ENCODE data around the gene ABCC8. TPM values are rescaled to one million over a fixed set of nuclear protein-coding genes. Genes with fewer than 3 reads are reported as not detected.

ABCC8 gene
- total and polyA plus RNA-seq, 9 donors: 0.38 to 1.8 (median 0.71) TPM; not detected in 2

DNA sequence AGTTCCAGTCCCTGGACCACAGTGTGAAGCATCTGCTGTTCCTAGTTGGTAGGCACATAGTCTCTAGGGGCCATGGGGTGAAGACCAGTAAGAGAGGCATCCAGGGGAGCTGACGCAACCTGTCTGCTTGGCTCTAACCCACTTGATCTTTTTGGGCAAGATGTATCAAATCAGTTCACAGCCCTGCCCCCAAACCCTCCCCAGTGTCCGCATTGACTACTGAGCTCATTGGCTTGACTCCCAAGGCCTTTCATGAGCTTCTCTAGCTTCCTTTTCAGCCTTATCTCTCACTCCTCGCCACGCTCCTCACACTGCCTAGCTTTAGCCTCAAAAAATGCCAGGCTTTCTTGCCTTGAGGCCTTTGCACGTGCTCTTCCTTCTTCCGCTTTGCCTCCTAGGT lies 29.7 kb upstream of the ABCC8 start:
- peaks cover 4% of the 10 kb centered on the region for H3K4me1 ChIP-seq (ENCODE audit: insufficient read depth)
- no peaks in the 10 kb centered on the region for H3K27me3 ChIP-seq
- no peak for DNase-seq
- TF ChIP-seq, protein P1, sequence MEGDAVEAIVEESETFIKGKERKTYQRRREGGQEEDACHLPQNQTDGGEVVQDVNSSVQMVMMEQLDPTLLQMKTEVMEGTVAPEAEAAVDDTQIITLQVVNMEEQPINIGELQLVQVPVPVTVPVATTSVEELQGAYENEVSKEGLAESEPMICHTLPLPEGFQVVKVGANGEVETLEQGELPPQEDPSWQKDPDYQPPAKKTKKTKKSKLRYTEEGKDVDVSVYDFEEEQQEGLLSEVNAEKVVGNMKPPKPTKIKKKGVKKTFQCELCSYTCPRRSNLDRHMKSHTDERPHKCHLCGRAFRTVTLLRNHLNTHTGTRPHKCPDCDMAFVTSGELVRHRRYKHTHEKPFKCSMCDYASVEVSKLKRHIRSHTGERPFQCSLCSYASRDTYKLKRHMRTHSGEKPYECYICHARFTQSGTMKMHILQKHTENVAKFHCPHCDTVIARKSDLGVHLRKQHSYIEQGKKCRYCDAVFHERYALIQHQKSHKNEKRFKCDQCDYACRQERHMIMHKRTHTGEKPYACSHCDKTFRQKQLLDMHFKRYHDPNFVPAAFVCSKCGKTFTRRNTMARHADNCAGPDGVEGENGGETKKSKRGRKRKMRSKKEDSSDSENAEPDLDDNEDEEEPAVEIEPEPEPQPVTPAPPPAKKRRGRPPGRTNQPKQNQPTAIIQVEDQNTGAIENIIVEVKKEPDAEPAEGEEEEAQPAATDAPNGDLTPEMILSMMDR (IDR thresholded peaks at IDR 0.05): no peak
- no peak for TF ChIP-seq POLR2A (IDR thresholded peaks at IDR 0.05)
- no peak for TF ChIP-seq EP300 (IDR thresholded peaks at IDR 0.05)
- H3K4me3 ChIP-seq: no peak overlapping the region
- no peaks in the 10 kb centered on the region for H3K36me3 ChIP-seq
- WGBS, 3 donors: 42 to 68% (median 60%) methylated on average over 6 of the region's 6 CpGs
- H3K9me3 ChIP-seq: no peaks in the 10 kb centered on the region
- intact Hi-C loops (cut with DNase I): loop anchor here in 1 of 4 donors (10.0 kb wide), 1 partner anchor 122 kb away; the partner anchor contains the start of gene KCNJ11
- no peak overlapping the region for H3K27ac ChIP-seq

DNA sequence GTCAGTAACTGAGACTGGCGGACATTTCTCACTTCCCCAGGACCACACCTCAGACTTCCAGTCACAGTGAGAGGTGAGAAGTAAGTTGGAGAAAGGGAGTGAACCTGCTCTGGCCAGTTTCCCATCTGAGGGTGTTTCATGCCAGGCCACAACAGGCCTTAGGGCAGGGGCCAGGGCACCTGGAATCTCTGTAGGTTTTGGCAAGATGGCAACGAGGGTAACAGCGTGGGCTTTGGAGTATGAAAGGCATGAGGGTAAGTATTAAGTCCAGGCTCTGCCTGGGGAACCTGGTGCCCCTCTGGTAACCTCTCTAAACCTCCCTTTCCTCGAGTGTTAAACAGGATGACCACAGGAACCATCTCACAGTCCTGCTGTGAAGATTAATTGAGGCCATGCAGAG lies 28.5 kb upstream of the ABCC8 start:
- Histone ChIP-seq H3K9me3 (no peaks in the 10 kb centered on the region), H3K4me3 (no peak overlapping the region), H3K27ac (no peak overlapping the region), H3K27me3 (no peaks in the 10 kb centered on the region), H3K36me3 (no peaks in the 10 kb centered on the region), H3K4me1 (ENCODE audit: insufficient read depth) (peaks cover 4% of the 10 kb centered on the region)
- no peak for DNase-seq
- intact Hi-C loops (cut with DNase I): loop anchor here in 1 of 4 donors (10.0 kb wide), 1 partner anchor 120 kb away; the partner anchor contains the start of gene KCNJ11
- 76 to 81% (median 80%) methylated on average over 4 of the region's 4 CpGs for WGBS, 3 donors
- TF ChIP-seq, protein P1 (IDR thresholded peaks at IDR 0.05): no peak
- TF ChIP-seq EP300 (IDR thresholded peaks at IDR 0.05) (no peak), POLR2A (IDR thresholded peaks at IDR 0.05) (no peak)

DNA sequence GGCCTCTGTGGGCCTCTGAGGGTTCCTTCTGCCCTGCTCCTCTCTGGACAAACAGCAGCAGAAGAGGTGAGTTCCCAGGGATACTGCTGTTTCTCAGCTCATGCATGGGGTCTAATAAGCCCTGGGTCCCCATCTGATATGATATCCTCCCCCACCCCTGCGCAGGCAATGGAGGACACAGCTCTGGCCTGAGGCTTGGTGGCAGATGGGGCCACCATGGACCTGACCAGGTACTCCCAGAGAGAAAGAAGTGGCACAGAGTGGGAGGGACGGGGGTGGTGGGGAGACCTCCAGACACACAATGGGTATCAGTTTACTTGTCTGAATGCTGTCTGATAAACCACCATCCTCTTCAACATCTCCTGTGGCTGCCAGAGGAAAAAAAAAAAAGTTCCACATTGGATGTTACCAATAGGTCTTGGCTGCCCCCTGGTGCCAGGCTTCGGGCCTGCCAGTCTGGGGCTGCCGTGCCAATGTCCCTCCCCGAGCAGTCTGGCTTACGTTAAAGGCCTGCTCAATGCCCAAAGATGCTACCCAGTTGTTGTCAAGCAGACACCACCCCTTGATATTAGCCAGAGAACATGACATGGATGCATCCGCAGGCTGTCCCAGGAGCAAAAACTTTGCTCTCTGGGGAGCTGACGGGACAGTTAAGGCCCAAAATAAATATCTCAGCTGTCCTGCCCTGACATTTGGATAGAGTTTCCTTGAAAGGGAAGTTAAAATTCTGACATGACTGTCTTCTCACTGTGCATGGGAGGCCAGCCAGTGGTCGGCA lies 27.9 kb upstream of the ABCC8 start:
- Histone ChIP-seq H3K4me1 (ENCODE audit: insufficient read depth) (peaks cover 4% of the 10 kb centered on the region), H3K9me3 (no peaks in the 10 kb centered on the region), H3K4me3 (no peak overlapping the region), H3K36me3 (no peaks in the 10 kb centered on the region), H3K27ac (no peak overlapping the region), H3K27me3 (no peaks in the 10 kb centered on the region)
- TF ChIP-seq, protein P1 (IDR thresholded peaks at IDR 0.05): peak in 2 of 3 donors; percentile 17 to 25
- no peak for TF ChIP-seq EP300 (IDR thresholded peaks at IDR 0.05)
- intact Hi-C loops (cut with DNase I): loop anchor here in 3 of 4 donors (5.0 to 10.0 kb wide), 3 partner anchors 112 to 122 kb away; partner anchors contain the start of gene KCNJ11 (in 1 of the 3)
- WGBS, 3 donors: 55 to 57% (median 55%) methylated on average over 9 of the region's 9 CpGs
- DNase-seq: peak; percentile 36 to 72 (median 48)

DNA sequence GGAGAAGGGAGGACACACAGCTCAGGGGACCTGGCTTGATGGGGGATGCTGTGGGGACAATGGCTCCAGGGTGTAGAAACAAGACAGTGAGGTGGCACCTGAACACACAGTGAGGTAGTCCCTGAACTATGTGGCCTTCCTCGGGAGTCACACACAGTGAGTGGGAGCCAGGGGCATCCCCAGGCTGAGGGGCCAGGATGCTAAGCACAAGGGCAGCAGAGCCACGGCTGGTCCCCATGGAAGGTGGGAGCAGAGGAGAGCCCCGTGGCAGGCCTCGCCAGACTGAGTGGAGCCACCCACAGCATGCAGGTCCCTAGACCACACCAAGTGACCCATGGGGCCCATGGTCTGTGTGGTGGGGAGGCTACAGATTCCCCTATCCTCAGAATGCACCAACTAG lies 26.0 kb upstream of the ABCC8 start:
- Histone ChIP-seq H3K9me3 (no peaks in the 10 kb centered on the region), H3K4me3 (no peak overlapping the region), H3K27me3 (no peaks in the 10 kb centered on the region), H3K36me3 (no peaks in the 10 kb centered on the region), H3K27ac (no peak overlapping the region), H3K4me1 (ENCODE audit: insufficient read depth) (no peaks in the 10 kb centered on the region)
- DNase-seq: no peak
- intact Hi-C loops (cut with DNase I): loop anchor here in 3 of 4 donors (5.0 to 10.0 kb wide), 3 partner anchors 110 to 120 kb away; partner anchors contain the start of gene KCNJ11 (in 1 of the 3)
- 86 to 91% (median 87%) methylated on average over 4 of the region's 4 CpGs for WGBS, 3 donors
- TF ChIP-seq POLR2A (IDR thresholded peaks at IDR 0.05) (no peak), EP300 (IDR thresholded peaks at IDR 0.05) (no peak)
- TF ChIP-seq, protein P1 (IDR thresholded peaks at IDR 0.05): no peak

Measured in ovary (tissue), 9 donors.